Measurements from ENCODE around the gene TEX13A. TPM values are rescaled to one million over a fixed set of nuclear protein-coding genes. Genes with fewer than 3 reads are reported as not detected.

The TEX13A gene
- total and polyA plus RNA-seq, 9 of the 15 experiments (the other 6 are each of a cell fraction or from before 2014, with no cell fraction given): 0.23 TPM; not detected in 8

- H3K27ac ChIP-seq (ENCODE audit: extremely low read depth, low read depth, low read length): no peak overlapping the region
- no peaks in the 10 kb centered on the region for H3K36me3 ChIP-seq (ENCODE audit: control insufficient read depth, insufficient read depth, low read length)
- in situ Hi-C loops (cut with MboI) (no loop called here), intact Hi-C loops (cut with micrococcal nuclease) (no loop called here)
- FAIRE-seq (no peak), ATAC-seq (no peak), DNase-seq (ENCODE audit: extremely low read depth in 1 of 4, low spot score in 3 of 4) (no peak)
- BruUV-seq (replicated peaks): no TSS peak
- H3K4me3 ChIP-seq: no peak overlapping the region
- no peak overlapping the region for H2AFZ ChIP-seq (ENCODE audit: low read depth, low read length)
- 3% methylated on average over 4 of the region's 4 CpGs for WGBS (ENCODE audit: insufficient coverage, low coverage, missing lambda C conversion rate)
- no peaks in the 10 kb centered on the region for H3K9me1 ChIP-seq (ENCODE audit: control insufficient read depth, insufficient read depth, low read length)
- CTCF ChIA-PET (ENCODE audit: low intra/inter-chr PET ratio): no interaction called here
- POLR2A ChIA-PET: no interaction called here
- no peak overlapping the region for H3K9ac ChIP-seq (ENCODE audit: insufficient read depth in 1 of 2, low read depth in 2 of 2, low read length in 2 of 2)
- H3K27me3 ChIP-seq (ENCODE audit: control insufficient read depth in 2 of 2, insufficient read depth in 2 of 2, low read length in 2 of 2): no peaks in the 10 kb centered on the region
- H3K9me3 ChIP-seq (replicated peaks; ENCODE audit: control insufficient read depth, insufficient read depth, low read depth, low read length): no peaks in the 10 kb centered on the region
- TF ChIP-seq KLF1 (tag; IDR thresholded peaks at IDR 0.05) (no peak), HES1 (IDR thresholded peaks at IDR 0.05; ENCODE audit: low read depth) (no peak), FOS (IDR thresholded peaks at IDR 0.05; ENCODE audit: extremely low read depth, insufficient read length) (no peak), THAP7 (CRISPR knock-in tag; IDR thresholded peaks at IDR 0.05) (no peak), KHSRP (IDR thresholded peaks at IDR 0.05) (no peak), HNRNPL (IDR thresholded peaks at IDR 0.05; ENCODE audit: low read depth, low read length) (no peak), E4F1 (CRISPR knock-in tag; IDR thresholded peaks at IDR 0.05; ENCODE audit: borderline replicate concordance) (no peak), BACH1 (tag; IDR thresholded peaks at IDR 0.05) (no peak), SIX5 (IDR thresholded peaks at IDR 0.05; ENCODE audit: borderline replicate concordance in 1 of 2, insufficient read depth in 1 of 2, low read depth in 1 of 2, low read length in 2 of 2) (no peak), KLF6 (CRISPR knock-in tag; IDR thresholded peaks at IDR 0.05; ENCODE audit: borderline replicate concordance) (no peak), ZBTB9 (CRISPR knock-in tag; IDR thresholded peaks at IDR 0.05) (no peak), ZNF408 (CRISPR knock-in tag; IDR thresholded peaks at IDR 0.05; ENCODE audit: low read depth) (no peak), FOXP1 (CRISPR knock-in tag; IDR thresholded peaks at IDR 0.05) (no peak), MLX (CRISPR knock-in tag; conservative IDR thresholded peaks at IDR 0.05) (no peak), MAFG (tag; conservative IDR thresholded peaks at IDR 0.05) (no peak), KDM2B (CRISPR knock-in tag; IDR thresholded peaks at IDR 0.05) (no peak)
- no peaks in the 10 kb centered on the region for H4K20me1 ChIP-seq (replicated peaks; ENCODE audit: control insufficient read depth, insufficient read depth, low read length)
- H3K4me1 ChIP-seq (replicated peaks in 1 of 2; ENCODE audit: control insufficient read depth in 2 of 2, insufficient read depth in 2 of 2, low read length in 2 of 2): no peaks in the 10 kb centered on the region
- no peaks in the 10 kb centered on the region for H3K79me2 ChIP-seq (ENCODE audit: control insufficient read depth, insufficient read depth, low read length)
- H3K4me2 ChIP-seq (ENCODE audit: insufficient read depth, low read length): no peak overlapping the region
These were observed 47.4 kb downstream of the TEX13A start for GRCh38 chrX:105173071-105173470.

Measured in K562 (cell line).